MM.1S (cell line): Measurements from ENCODE around the gene FAM162B.

Source experiments
- DNase-seq: peaks from one replicate; pipeline ENCODE4 v3.0.0-alpha.2; 2015
- H2AFZ ChIP-seq: fragments of 300-600 bp; sonication (generic); 2 replicates; pipeline ENCODE4 v1.6.0; 2016; ENCODE audit warnings: antibody characterized with exemption, low read length
- H3F3A ChIP-seq: fragments of 300-600 bp; sonication (generic); 2 replicates; pipeline ENCODE4 v1.6.1; 2016; ENCODE audit warnings: mild to moderate bottlenecking, antibody characterized with exemption, low read length, moderate library complexity, mixed read lengths; ENCODE audit not compliant: insufficient read depth
- H3K27ac ChIP-seq: fragments of 300-600 bp; sonication (generic); 2 replicates; pipeline ENCODE4 v1.5.1; 2016; ENCODE audit warnings: mild to moderate bottlenecking, low read length
- H3K27me3 ChIP-seq: fragments of 300-600 bp; sonication (generic); replicated peaks from 2 replicates; pipeline ENCODE4 v1.6.0; 2016; ENCODE audit warnings: low read length; ENCODE audit not compliant: insufficient read depth
- H3K36me3 ChIP-seq: fragments of 300-600 bp; sonication (generic); replicated peaks from 2 replicates; pipeline ENCODE4 v1.6.1; 2016; ENCODE audit warnings: mild to moderate bottlenecking, low read length, mixed read lengths; ENCODE audit not compliant: insufficient read depth
- H3K4me1 ChIP-seq: fragments of 300-600 bp; sonication (generic); 2 replicates; pipeline ENCODE4 v1.6.1; 2016; ENCODE audit warnings: low read length, mixed read lengths
- H3K4me2 ChIP-seq: fragments of 300-600 bp; sonication (generic); 2 replicates; pipeline ENCODE4 v1.6.0; 2016; ENCODE audit warnings: low read depth, low read length
- H3K4me3 ChIP-seq: fragments of 300-600 bp; sonication (generic); 2 replicates; pipeline ENCODE4 v1.5.1; 2016; ENCODE audit warnings: low read length, mixed read lengths
- H3K79me2 ChIP-seq: fragments of 300-600 bp; sonication (generic); 2 replicates; pipeline ENCODE4 v1.6.1; 2016; ENCODE audit warnings: mixed run types, low read length, mixed read lengths
- H3K9ac ChIP-seq: fragments of 300-600 bp; sonication (generic); 2 replicates; pipeline ENCODE4 v1.6.1; 2016; ENCODE audit warnings: low read length, mixed read lengths
- H3K9me2 ChIP-seq: fragments of 300-600 bp; sonication (generic); replicated peaks from 2 replicates; pipeline ENCODE4 v1.6.1; 2016; ENCODE audit warnings: mild to moderate bottlenecking, low read length, mixed read lengths; ENCODE audit not compliant: insufficient read depth
- H3K9me3 ChIP-seq: fragments of 300-600 bp; sonication (generic); replicated peaks from 2 replicates; pipeline ENCODE4 v1.6.1; 2016; ENCODE audit warnings: mild to moderate bottlenecking, low read length, mixed read lengths; ENCODE audit not compliant: insufficient read depth
- H4K20me1 ChIP-seq: fragments of 300-600 bp; sonication (generic); 2 replicates; pipeline ENCODE4 v1.6.1; 2016; ENCODE audit warnings: mild to moderate bottlenecking, low read length, moderate library complexity, mixed read lengths; ENCODE audit not compliant: insufficient read depth
- CTCF ChIP-seq: fragments of 300-600 bp; sonication (generic); IDR thresholded peaks from 2 replicates; pipeline ENCODE4 v1.5.1; 2016; ENCODE audit warnings: antibody characterized with exemption, low read length, mixed read lengths
- EZH2 ChIP-seq: fragments of 300-600 bp; sonication (generic); optimal IDR thresholded peaks from 2 replicates; pipeline ENCODE3; 2017; ENCODE audit warnings: low read depth, mild to moderate bottlenecking, antibody characterized with exemption, low read length, mixed read lengths
- EZH2phosphoT487 ChIP-seq: fragments of 300-600 bp; sonication (generic); IDR thresholded peaks from 2 replicates; pipeline ENCODE4 v1.6.1; 2018; ENCODE audit warnings: antibody characterized with exemption, low read length

Gene FAM162B

GRCh38 chr6:116772450-116772849, 6.9 kb upstream of the FAM162B start:
- no peak overlapping the region for H3K9ac ChIP-seq
- no peaks in the 10 kb centered on the region for H3K36me3 ChIP-seq
- no peak for DNase-seq
- no peaks in the 10 kb centered on the region for H3K9me3 ChIP-seq
- H3K27me3 ChIP-seq: no peaks in the 10 kb centered on the region
- no peak overlapping the region for H3K4me2 ChIP-seq
- no peak overlapping the region for H3K4me3 ChIP-seq
- no peaks in the 10 kb centered on the region for H3K9me2 ChIP-seq
- H2AFZ ChIP-seq: no peak overlapping the region
- H3K79me2 ChIP-seq: no peaks in the 10 kb centered on the region
- no peak overlapping the region for H3K27ac ChIP-seq
- H3F3A ChIP-seq: no peaks in the 10 kb centered on the region
- no peak for TF ChIP-seq EZH2phosphoT487
- no peak for TF ChIP-seq CTCF
- no peak for TF ChIP-seq EZH2
- no peaks in the 10 kb centered on the region for H4K20me1 ChIP-seq
- no peaks in the 10 kb centered on the region for H3K4me1 ChIP-seq

GRCh38 chr6:116767715-116768114, 2.2 kb upstream of the FAM162B start:
- no peak for DNase-seq
- TF ChIP-seq EZH2phosphoT487: no peak
- TF ChIP-seq EZH2: no peak
- TF ChIP-seq CTCF: no peak
- Histone ChIP-seq H3K4me2 (no peak overlapping the region), H3K4me1 (no peaks in the 10 kb centered on the region), H3K9me2 (no peaks in the 10 kb centered on the region), H3K79me2 (no peaks in the 10 kb centered on the region), H3K9me3 (no peaks in the 10 kb centered on the region), H3K9ac (no peak overlapping the region), H4K20me1 (no peaks in the 10 kb centered on the region), H3K36me3 (no peaks in the 10 kb centered on the region), H2AFZ (no peak overlapping the region), H3K4me3 (no peak overlapping the region), H3F3A (no peaks in the 10 kb centered on the region), H3K27me3 (no peaks in the 10 kb centered on the region), H3K27ac (no peak overlapping the region)

- Histone ChIP-seq H3K9me2 (no peaks in the 10 kb centered on the region), H3K79me2 (no peaks in the 10 kb centered on the region), H3K9ac (no peak overlapping the region), H3F3A (no peaks in the 10 kb centered on the region), H3K27me3 (no peaks in the 10 kb centered on the region), H3K9me3 (no peaks in the 10 kb centered on the region), H4K20me1 (no peaks in the 10 kb centered on the region), H2AFZ (no peak overlapping the region), H3K4me3 (no peak overlapping the region), H3K27ac (no peak overlapping the region), H3K4me1 (no peaks in the 10 kb centered on the region), H3K36me3 (no peaks in the 10 kb centered on the region), H3K4me2 (no peak overlapping the region)
- no peak for DNase-seq
- TF ChIP-seq CTCF (no peak), EZH2 (no peak), EZH2phosphoT487 (no peak)
Measured at GRCh38 chr6:116766506-116767176, 1.1 kb upstream of the FAM162B start.
